T-cell (primary cell): Measurements from ENCODE around the gene ZNF804A. TPM values are rescaled to one million over a fixed set of nuclear protein-coding genes. Genes with fewer than 3 reads are reported as not detected.

Experiments
- ATAC-seq, 4 experiments: fragments of 200-7000 bp in 3 of 4; fragments of 150-1000 bp in 1 of 4; cut with Tn5 transposase; replicated peaks in 1 of 4; 1 replicate in 3 of 4; 2 replicates in 1 of 4; pipeline ENCODE4 v1.10.0; 2021; ENCODE audit warnings: moderate library complexity in 3 of 4, mild to moderate bottlenecking in 2 of 4, moderate number of reproducible peaks in 1 of 4
- CTCF ChIA-PET, 2 donors: fragments of 300-600 bp; sonication (Branson Sonifier 250); formaldehyde crosslinking; loops; one replicate each; lab custom pipeline; 2022; ENCODE audit warnings: antibody characterized with exemption in 2 of 2; lab: Charles Lee
- POLR2A ChIA-PET, 2 donors: fragments of 300-600 bp; sonication (Branson Sonifier 250); formaldehyde crosslinking; loops; one replicate each; lab custom pipeline; 2022; ENCODE audit warnings: antibody characterized with exemption in 2 of 2; lab: Charles Lee
- DNase-seq, 35 experiments: peaks; one replicate each; pipeline versions ENCODE4 v3.0.0 to v3.0.0-alpha.2; 2013 to 2023
- H3K27ac ChIP-seq: one replicate; pipeline ENCODE4 v1.5.1; 2013; ENCODE audit warnings: low read length
- H3K27me3 ChIP-seq, 2 experiments: replicated peaks in 1 of 2; 1 replicate in 1 of 2; 2 replicates in 1 of 2; pipeline versions ENCODE4 v1.6.1 to v1.7.0; 2013; ENCODE audit warnings: low read length in 1 of 2, mixed read lengths in 1 of 2; ENCODE audit not compliant: control insufficient read depth in 2 of 2, insufficient read depth in 2 of 2; ENCODE audit errors: extremely low read depth in 1 of 2
- H3K36me3 ChIP-seq, 2 donors: 1 replicate in 1 of 2; 2 replicates in 1 of 2; pipeline versions ENCODE4 v1.6.1 to v1.7.0; 2013; ENCODE audit warnings: low read length in 1 of 2; ENCODE audit not compliant: control insufficient read depth in 2 of 2, insufficient read depth in 1 of 2; ENCODE audit errors: extremely low read depth in 1 of 2
- H3K4me1 ChIP-seq, 2 experiments: 1 replicate in 1 of 2; 2 replicates in 1 of 2; pipeline versions ENCODE4 v1.6.1 to v1.7.0; 2013; ENCODE audit warnings: low read length in 2 of 2, mixed read lengths in 1 of 2; ENCODE audit not compliant: insufficient read depth in 2 of 2, control insufficient read depth in 1 of 2; ENCODE audit errors: extremely low read depth in 1 of 2
- H3K4me3 ChIP-seq, 2 donors: 1 replicate in 1 of 2; 2 replicates in 1 of 2; pipeline versions ENCODE4 v1.5.1 to v1.7.0; 2013; ENCODE audit warnings: mild to moderate bottlenecking in 2 of 2, low read length in 1 of 2, moderate library complexity in 1 of 2; ENCODE audit not compliant: control insufficient read depth in 1 of 2; ENCODE audit errors: extremely low read depth in 1 of 2
- H3K9me3 ChIP-seq: 2 replicates; pipeline ENCODE4 v1.7.0; 2013
- H3K27ac Mint-ChIP-seq, 2 donors: one replicate each; pipeline ENCODE4 v1.8.0; 2020 to 2021; ENCODE audit warnings: mild to moderate bottlenecking in 2 of 2, mixed read lengths in 2 of 2
- H3K27me3 Mint-ChIP-seq, 2 donors: one replicate each; pipeline ENCODE4 v1.8.0; 2021 to 2022; ENCODE audit warnings: mixed read lengths in 2 of 2
- H3K36me3 Mint-ChIP-seq: one replicate; pipeline ENCODE4 v1.8.0; 2021; ENCODE audit warnings: mixed read lengths
- H3K4me1 Mint-ChIP-seq, 3 donors: one replicate each; pipeline ENCODE4 v1.8.0; 2020 to 2022; ENCODE audit warnings: mixed read lengths in 3 of 3, mild to moderate bottlenecking in 1 of 3
- H3K4me3 Mint-ChIP-seq, 3 donors: one replicate each; pipeline ENCODE4 v1.8.0; 2020 to 2022; ENCODE audit warnings: mild to moderate bottlenecking in 3 of 3, mixed read lengths in 3 of 3, moderate library complexity in 3 of 3
- H3K9me3 Mint-ChIP-seq, 3 donors: one replicate each; pipeline ENCODE4 v1.8.0; 2020 to 2022; ENCODE audit warnings: mixed read lengths in 3 of 3
- WGBS: methylation state at CpG from one replicate; pipeline ENCODE4 v1.1.5; 2013; ENCODE audit warnings: missing lambda C conversion rate; ENCODE audit not compliant: insufficient coverage; 5-methylcytosine and 5-hydroxymethylcytosine counted together
- total RNA-seq, 35 experiments: library from RNA in 6 of 35; stranded (reverse) in 6 of 35; fragments of 120-200 nt in 1 of 35; gene quantifications; one replicate each; pipeline versions ENCODE4 v1.2.1 to v1.2.4 and lab custom pipeline; 2013 to 2026

ZNF804A gene
- total RNA-seq, 5 donors from 2014 or later (not counting 1 experiment from before 2014, with no cell fraction given) = 0.06 to 0.13 (median 0.06) TPM; not detected in 2

GRCh38 chr2:184683911-184684310, 85.6 kb downstream of the ZNF804A start:
- Histone ChIP-seq H3K4me3 (no peak overlapping the region), H3K27me3 (no peaks in the 10 kb centered on the region), H3K36me3 (no peaks in the 10 kb centered on the region), H3K4me1 (no peaks in the 10 kb centered on the region), H3K27ac (no peak overlapping the region), H3K9me3 (no peaks in the 10 kb centered on the region)
- Mint-ChIP-seq H3K4me3 (no peak overlapping the region), H3K27ac (no peak overlapping the region), H3K4me1 (no peaks in the 10 kb centered on the region), H3K9me3 (peaks cover 0 to 13% (median 7%) of the 10 kb centered on the region in 3 donors), H3K27me3 (no peaks in the 10 kb centered on the region), H3K36me3 (no peaks in the 10 kb centered on the region)
- ChIA-PET CTCF (no interaction called here), POLR2A (no interaction called here)
- no CpG with 5 or more reads among the region's 3 CpGs for WGBS
- DNase-seq = no peak
- ATAC-seq = no peak

- H3K36me3 Mint-ChIP-seq = no peaks in the 10 kb centered on the region
- 56% methylated on average over 2 of the region's 6 CpGs for WGBS
Measured at GRCh38 chr2:184685999-184686841, 87.9 kb downstream of the ZNF804A start.

GRCh38 chr2:184689638-184690037, 91.3 kb downstream of the ZNF804A start:
- no peak overlapping the region for H3K4me3 Mint-ChIP-seq
- ChIA-PET CTCF (no interaction called here), POLR2A (no interaction called here)
- H3K27ac ChIP-seq = no peak overlapping the region
- no peaks in the 10 kb centered on the region for H3K4me1 Mint-ChIP-seq
- H3K9me3 ChIP-seq = no peaks in the 10 kb centered on the region
- no peaks in the 10 kb centered on the region for H3K27me3 Mint-ChIP-seq
- no peaks in the 10 kb centered on the region for H3K4me1 ChIP-seq
- DNase-seq = no peak
- H3K36me3 ChIP-seq = no peaks in the 10 kb centered on the region
- H3K27me3 ChIP-seq = no peaks in the 10 kb centered on the region
- no peak overlapping the region for H3K27ac Mint-ChIP-seq
- peaks cover 0 to 6% (median 3%) of the 10 kb centered on the region in 3 donors for H3K9me3 Mint-ChIP-seq
- ATAC-seq = no peak
- H3K36me3 Mint-ChIP-seq = no peaks in the 10 kb centered on the region
- WGBS = no CpG with 5 or more reads among the region's 1 CpG
- no peak overlapping the region for H3K4me3 ChIP-seq

More at GRCh38 chr2:184685999-184686841, 87.9 kb downstream of the ZNF804A start:
- Histone ChIP-seq H3K27ac (no peak overlapping the region), H3K27me3 (no peaks in the 10 kb centered on the region), H3K36me3 (no peaks in the 10 kb centered on the region), H3K4me1 (no peaks in the 10 kb centered on the region), H3K4me3 (no peak overlapping the region), H3K9me3 (no peaks in the 10 kb centered on the region)
- Mint-ChIP-seq H3K27me3 (no peaks in the 10 kb centered on the region), H3K4me1 (no peaks in the 10 kb centered on the region), H3K27ac (no peak overlapping the region), H3K4me3 (no peak overlapping the region), H3K9me3 (peaks cover 0 to 9% (median 7%) of the 10 kb centered on the region in 3 donors)
- ChIA-PET POLR2A (no interaction called here), CTCF (no interaction called here)
- ATAC-seq = no peak
- DNase-seq = no peak

DNA sequence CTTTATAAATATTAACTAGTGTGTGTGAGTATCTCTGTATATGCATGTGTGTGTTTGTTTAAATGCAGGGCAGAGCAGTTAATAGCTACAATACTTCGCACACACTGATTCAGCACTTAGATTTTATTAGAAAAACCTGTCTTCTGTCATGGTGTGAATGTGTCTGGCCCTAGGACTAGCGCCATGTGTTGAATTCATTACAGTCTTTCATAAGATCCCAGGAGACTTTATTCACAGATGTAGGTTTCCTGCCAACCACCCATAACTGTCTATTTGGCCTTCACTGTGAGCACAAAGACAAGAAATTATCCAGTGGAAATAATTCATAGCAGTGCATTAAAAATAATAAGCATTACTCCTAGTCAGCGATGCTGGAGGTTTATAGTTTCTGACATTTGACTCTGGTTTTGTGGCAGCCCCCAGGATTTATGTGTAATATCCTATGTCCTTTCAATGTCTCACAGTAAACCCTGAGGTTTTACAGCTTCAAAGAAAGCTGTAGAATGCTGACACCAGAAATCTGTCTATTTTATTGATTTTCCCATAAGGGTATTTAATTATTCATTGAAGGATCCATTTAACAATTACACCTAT, 93.9 kb downstream of the ZNF804A start:
- no peak overlapping the region for H3K27ac ChIP-seq
- no peaks in the 10 kb centered on the region for H3K36me3 Mint-ChIP-seq
- no peaks in the 10 kb centered on the region for H3K4me1 Mint-ChIP-seq
- DNase-seq (no peak), ATAC-seq (no peak)
- peaks cover 0 to 1% (median 0%) of the 10 kb centered on the region in 3 donors for H3K9me3 Mint-ChIP-seq
- no peaks in the 10 kb centered on the region for H3K27me3 ChIP-seq
- ChIA-PET CTCF (no interaction called here), POLR2A (no interaction called here)
- no peaks in the 10 kb centered on the region for H3K27me3 Mint-ChIP-seq
- no CpG with 5 or more reads among the region's 3 CpGs for WGBS
- no peaks in the 10 kb centered on the region for H3K36me3 ChIP-seq
- H3K27ac Mint-ChIP-seq = no peak overlapping the region
- no peaks in the 10 kb centered on the region for H3K4me1 ChIP-seq
- no peak overlapping the region for H3K4me3 ChIP-seq
- no peak overlapping the region for H3K4me3 Mint-ChIP-seq
- no peaks in the 10 kb centered on the region for H3K9me3 ChIP-seq

DNA sequence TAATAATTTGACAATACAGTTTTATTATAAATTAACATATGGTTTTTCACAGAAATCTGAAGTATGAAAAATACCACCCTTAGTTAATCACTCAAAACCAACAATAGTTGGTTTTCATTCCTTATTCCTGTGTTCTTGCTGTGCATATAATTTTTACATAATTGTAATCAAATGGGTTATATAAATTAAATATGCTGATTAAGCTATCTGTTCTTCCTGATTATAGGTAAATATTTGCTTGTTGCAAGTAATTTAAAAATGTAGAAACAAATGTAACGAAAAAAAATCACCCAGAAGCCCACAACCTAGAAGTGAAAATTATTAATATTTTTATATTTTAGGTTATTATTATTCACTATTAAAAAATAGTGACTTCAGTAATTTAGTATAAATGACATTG, 98.3 kb downstream of the ZNF804A start:
- no peak overlapping the region for H3K4me3 ChIP-seq
- CTCF ChIA-PET = no interaction called here
- WGBS = no CpG with 5 or more reads among the region's 1 CpG
- H3K4me1 ChIP-seq = no peaks in the 10 kb centered on the region
- H3K27ac ChIP-seq = no peak overlapping the region
- Mint-ChIP-seq H3K36me3 (no peaks in the 10 kb centered on the region), H3K27ac (no peak overlapping the region), H3K27me3 (no peaks in the 10 kb centered on the region), H3K4me1 (no peaks in the 10 kb centered on the region), H3K4me3 (no peak overlapping the region), H3K9me3 (no peaks in the 10 kb centered on the region)
- ATAC-seq (no peak), DNase-seq (no peak)
- H3K36me3 ChIP-seq = no peaks in the 10 kb centered on the region
- no peaks in the 10 kb centered on the region for H3K27me3 ChIP-seq
- no peaks in the 10 kb centered on the region for H3K9me3 ChIP-seq
- POLR2A ChIA-PET = no interaction called here

GRCh38 chr2:184698476-184698875, 100.1 kb downstream of the ZNF804A start:
- no peak overlapping the region for H3K4me3 ChIP-seq
- H3K27me3 ChIP-seq = no peaks in the 10 kb centered on the region
- no peaks in the 10 kb centered on the region for H3K4me1 Mint-ChIP-seq
- WGBS = no CpG with 5 or more reads among the region's 3 CpGs
- H3K4me3 Mint-ChIP-seq = no peak overlapping the region
- H3K27ac Mint-ChIP-seq = no peak overlapping the region
- ATAC-seq = no peak
- no peaks in the 10 kb centered on the region for H3K9me3 ChIP-seq
- no peaks in the 10 kb centered on the region for H3K27me3 Mint-ChIP-seq
- H3K36me3 ChIP-seq = no peaks in the 10 kb centered on the region
- CTCF ChIA-PET = no interaction called here
- no peaks in the 10 kb centered on the region for H3K4me1 ChIP-seq
- no peak for DNase-seq
- H3K9me3 Mint-ChIP-seq = peaks cover 0 to 4% (median 3%) of the 10 kb centered on the region in 3 donors
- H3K27ac ChIP-seq = no peak overlapping the region
- POLR2A ChIA-PET = no interaction called here
- H3K36me3 Mint-ChIP-seq = no peaks in the 10 kb centered on the region
